Femur (tissue), 1 donor: ENCODE results near the gene GALNT15.
A peak's percentile ranks its signal among the peaks of the same experiment; 100 is the strongest.

Source experiments
- DNase-seq: peaks from one replicate; pipeline ENCODE4 v3.0.0-alpha.2; 2017

GALNT15 gene

GRCh38 chr3:16174389-16174788 lies at the start of gene GALNT15:
GALNT15 (plus strand) TSS chr3:16174680; CDS start chr3:16175152, 472 bp downstream.
- DNase-seq = peak; percentile 91

GRCh38 chr3:16126634-16127033 lies 47.8 kb upstream of the GALNT15 start:
- no peak for DNase-seq

- peak; percentile 44 for DNase-seq
Observed at GRCh38 chr3:16127249-16127648, 47.2 kb upstream of the GALNT15 start.

- DNase-seq = peak; percentile 48
Observed at GRCh38 chr3:16130066-16130465, 44.4 kb upstream of the GALNT15 start.

GRCh38 chr3:16132190-16132589 lies 42.3 kb upstream of the GALNT15 start:
- no peak for DNase-seq

- peak; percentile 64 for DNase-seq
Observed at GRCh38 chr3:16132928-16133327, 41.6 kb upstream of the GALNT15 start.

GRCh38 chr3:16134173-16134928 lies 40.1 kb upstream of the GALNT15 start:
- no peak for DNase-seq

- no peak for DNase-seq
Observed at GRCh38 chr3:16136055-16136454, 38.4 kb upstream of the GALNT15 start.

- DNase-seq = no peak
Observed at GRCh38 chr3:16137044-16137443, 37.4 kb upstream of the GALNT15 start.

- no peak for DNase-seq
Observed at GRCh38 chr3:16137977-16138376, 36.5 kb upstream of the GALNT15 start.

GRCh38 chr3:16140116-16140893 lies 34.2 kb upstream of the GALNT15 start:
- DNase-seq = no peak

GRCh38 chr3:16140894-16141285 lies 33.6 kb upstream of the GALNT15 start:
- DNase-seq = no peak

GRCh38 chr3:16142350-16143025 lies 32.0 kb upstream of the GALNT15 start:
- peak; percentile 45 for DNase-seq

- DNase-seq = no peak
Observed at GRCh38 chr3:16143861-16144447, 30.5 kb upstream of the GALNT15 start.

GRCh38 chr3:16145176-16145575 lies 29.3 kb upstream of the GALNT15 start:
- no peak for DNase-seq

- no peak for DNase-seq
Observed at GRCh38 chr3:16146015-16146730, 28.3 kb upstream of the GALNT15 start.

- no peak for DNase-seq
Observed at GRCh38 chr3:16147220-16147994, 27.1 kb upstream of the GALNT15 start.

GRCh38 chr3:16148213-16148612 lies 26.3 kb upstream of the GALNT15 start:
- no peak for DNase-seq

GRCh38 chr3:16148783-16149182 lies 25.7 kb upstream of the GALNT15 start:
- peak; percentile 75 for DNase-seq

- no peak for DNase-seq
Observed at GRCh38 chr3:16150285-16150684, 24.2 kb upstream of the GALNT15 start.

GRCh38 chr3:16151109-16151508 lies 23.4 kb upstream of the GALNT15 start:
- DNase-seq = peak; percentile 37

- no peak for DNase-seq
Observed at GRCh38 chr3:16168211-16168610, 6.3 kb upstream of the GALNT15 start.
